CD4-positive, alpha-beta T cell (primary cell): ENCODE measurements around the gene LRG1. TPM values are rescaled to one million over a fixed set of nuclear protein-coding genes. Genes with fewer than 3 reads are reported as not detected.

Experiments used
- ATAC-seq: fragments of 200-7000 bp; cut with Tn5 transposase; one replicate; pipeline ENCODE4 v1.10.0; 2022; ENCODE audit warnings: mild to moderate bottlenecking; ENCODE audit not compliant: poor library complexity
- CTCF ChIA-PET: fragments of 350-600 bp; sonication (Branson Sonifier 250); formaldehyde crosslinking; loops from one replicate; lab custom pipeline; 2021; ENCODE audit warnings: antibody characterized with exemption, inconsistent platforms; lab: Charles Lee
- POLR2A ChIA-PET: fragments of 350-600 bp; sonication (Branson Sonifier 250); formaldehyde crosslinking; loops from one replicate; lab custom pipeline; 2021; ENCODE audit warnings: antibody characterized with exemption, inconsistent platforms; lab: Charles Lee
- DNase-seq, 14 experiments: peaks; one replicate each; pipeline ENCODE4 v3.0.0-alpha.2; 2013 to 2020; ENCODE audit warnings: mixed read lengths in 2 of 14
- H3K27ac ChIP-seq, 2 donors: one replicate each; pipeline versions ENCODE4 v1.5.1 to v1.7.0; 2013; ENCODE audit warnings: low read length in 2 of 2, low read depth in 1 of 2, mild to moderate bottlenecking in 1 of 2
- H3K27me3 ChIP-seq, 2 experiments: 1 replicate in 1 of 2; 2 replicates in 1 of 2; pipeline versions ENCODE4 v1.6.1 to v1.7.0; 2013; ENCODE audit warnings: low read length in 2 of 2, control low read depth in 1 of 2, mild to moderate bottlenecking in 1 of 2, moderate library complexity in 1 of 2; ENCODE audit not compliant: insufficient read depth in 2 of 2, control insufficient read depth in 1 of 2
- H3K36me3 ChIP-seq: one replicate; pipeline ENCODE4 v1.6.1; 2013; ENCODE audit warnings: low read length, control low read depth; ENCODE audit not compliant: insufficient read depth
- H3K4me1 ChIP-seq: one replicate; pipeline ENCODE4 v1.6.1; 2013; ENCODE audit warnings: low read length, control low read depth; ENCODE audit not compliant: insufficient read depth
- H3K4me3 ChIP-seq: one replicate; pipeline ENCODE4 v1.5.1; 2013; ENCODE audit warnings: mild to moderate bottlenecking, low read length, moderate library complexity
- H3K9me3 ChIP-seq, 2 experiments: 1 replicate in 1 of 2; 2 replicates in 1 of 2; pipeline versions ENCODE4 v1.6.1 to v1.7.0; 2013; ENCODE audit warnings: low read length in 2 of 2, mild to moderate bottlenecking in 2 of 2, control low read depth in 1 of 2, moderate library complexity in 1 of 2; ENCODE audit not compliant: control insufficient read depth in 1 of 2, insufficient read depth in 1 of 2
- H3K27ac Mint-ChIP-seq: one replicate; pipeline ENCODE4 v1.8.0; 2020; ENCODE audit warnings: mixed read lengths
- H3K27me3 Mint-ChIP-seq: one replicate; pipeline ENCODE4 v1.8.0; 2021; ENCODE audit warnings: mixed read lengths
- H3K36me3 Mint-ChIP-seq: one replicate; pipeline ENCODE4 v1.8.0; 2021; ENCODE audit warnings: low read depth, mixed read lengths
- H3K4me1 Mint-ChIP-seq: one replicate; pipeline ENCODE4 v1.8.0; 2021; ENCODE audit warnings: low read depth, mixed read lengths
- H3K4me3 Mint-ChIP-seq: one replicate; pipeline ENCODE4 v1.8.0; 2020; ENCODE audit warnings: mild to moderate bottlenecking, mixed read lengths
- H3K9me3 Mint-ChIP-seq: one replicate; pipeline ENCODE4 v1.8.0; 2020; ENCODE audit warnings: mixed read lengths
- intact Hi-C, 2 experiments: fragments of 100-400 bp; cut with DNase I in 1 of 2; cut with micrococcal nuclease in 1 of 2; formaldehyde crosslinking; loops; one replicate each; pipeline versions ENCODE4 v1.15.1 to v1.9.0; 2023 to 2025; cut with DNase I, micrococcal nuclease
- total RNA-seq, 174 experiments: library from RNA in 2 of 174; stranded (reverse) in 2 of 174; gene quantifications; one replicate each; pipeline ENCODE4 v1.2.3 and lab custom pipeline; 2021 to 2026
- TF ChIP-seq, protein P1 (sequence below): fragments of 200-600 bp; IDR thresholded peaks from one replicate; pipeline ENCODE4 v1.8.0; 2022; ENCODE audit warnings: antibody characterized with exemption, mild to moderate bottlenecking

LRG1 gene
- total RNA-seq, 2 experiments from 2014 or later = not detected

DNA sequence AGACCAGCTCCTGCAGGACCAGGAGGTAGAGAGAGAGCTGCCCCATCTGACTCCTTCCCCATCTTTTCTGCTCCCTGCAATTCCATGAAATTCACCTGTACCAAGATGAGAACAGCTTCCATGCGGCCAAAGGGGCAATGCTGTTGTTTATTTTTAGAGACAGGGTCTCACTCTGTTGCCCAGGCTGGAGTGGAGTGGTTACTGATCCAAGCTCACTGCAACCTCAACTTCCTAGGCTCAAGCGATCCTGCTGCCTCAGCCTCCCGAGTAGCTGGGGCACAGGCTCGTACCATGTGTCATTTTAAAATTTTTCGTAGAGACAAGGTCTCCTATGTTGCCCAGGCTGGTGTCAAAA lies 18.0 kb downstream of the LRG1 start:
- H3K27ac Mint-ChIP-seq = no peak overlapping the region
- no peaks in the 10 kb centered on the region for H3K4me1 Mint-ChIP-seq
- no peak for ATAC-seq
- Histone ChIP-seq H3K4me3 (no peak overlapping the region), H3K27ac (no peak overlapping the region), H3K27me3 (no peaks in the 10 kb centered on the region), H3K9me3 (peaks cover 0 to 12% of the 10 kb centered on the region in 2 experiments), H3K4me1 (no peaks in the 10 kb centered on the region), H3K36me3 (no peaks in the 10 kb centered on the region)
- TF ChIP-seq, protein P1, sequence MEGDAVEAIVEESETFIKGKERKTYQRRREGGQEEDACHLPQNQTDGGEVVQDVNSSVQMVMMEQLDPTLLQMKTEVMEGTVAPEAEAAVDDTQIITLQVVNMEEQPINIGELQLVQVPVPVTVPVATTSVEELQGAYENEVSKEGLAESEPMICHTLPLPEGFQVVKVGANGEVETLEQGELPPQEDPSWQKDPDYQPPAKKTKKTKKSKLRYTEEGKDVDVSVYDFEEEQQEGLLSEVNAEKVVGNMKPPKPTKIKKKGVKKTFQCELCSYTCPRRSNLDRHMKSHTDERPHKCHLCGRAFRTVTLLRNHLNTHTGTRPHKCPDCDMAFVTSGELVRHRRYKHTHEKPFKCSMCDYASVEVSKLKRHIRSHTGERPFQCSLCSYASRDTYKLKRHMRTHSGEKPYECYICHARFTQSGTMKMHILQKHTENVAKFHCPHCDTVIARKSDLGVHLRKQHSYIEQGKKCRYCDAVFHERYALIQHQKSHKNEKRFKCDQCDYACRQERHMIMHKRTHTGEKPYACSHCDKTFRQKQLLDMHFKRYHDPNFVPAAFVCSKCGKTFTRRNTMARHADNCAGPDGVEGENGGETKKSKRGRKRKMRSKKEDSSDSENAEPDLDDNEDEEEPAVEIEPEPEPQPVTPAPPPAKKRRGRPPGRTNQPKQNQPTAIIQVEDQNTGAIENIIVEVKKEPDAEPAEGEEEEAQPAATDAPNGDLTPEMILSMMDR = no peak
- intact Hi-C loops = no loop called here
- H3K27me3 Mint-ChIP-seq = no peaks in the 10 kb centered on the region
- DNase-seq = no peak
- CTCF ChIA-PET = no interaction called here
- no peak overlapping the region for H3K4me3 Mint-ChIP-seq
- no peaks in the 10 kb centered on the region for H3K9me3 Mint-ChIP-seq
- no peaks in the 10 kb centered on the region for H3K36me3 Mint-ChIP-seq
- POLR2A ChIA-PET = no interaction called here

DNA sequence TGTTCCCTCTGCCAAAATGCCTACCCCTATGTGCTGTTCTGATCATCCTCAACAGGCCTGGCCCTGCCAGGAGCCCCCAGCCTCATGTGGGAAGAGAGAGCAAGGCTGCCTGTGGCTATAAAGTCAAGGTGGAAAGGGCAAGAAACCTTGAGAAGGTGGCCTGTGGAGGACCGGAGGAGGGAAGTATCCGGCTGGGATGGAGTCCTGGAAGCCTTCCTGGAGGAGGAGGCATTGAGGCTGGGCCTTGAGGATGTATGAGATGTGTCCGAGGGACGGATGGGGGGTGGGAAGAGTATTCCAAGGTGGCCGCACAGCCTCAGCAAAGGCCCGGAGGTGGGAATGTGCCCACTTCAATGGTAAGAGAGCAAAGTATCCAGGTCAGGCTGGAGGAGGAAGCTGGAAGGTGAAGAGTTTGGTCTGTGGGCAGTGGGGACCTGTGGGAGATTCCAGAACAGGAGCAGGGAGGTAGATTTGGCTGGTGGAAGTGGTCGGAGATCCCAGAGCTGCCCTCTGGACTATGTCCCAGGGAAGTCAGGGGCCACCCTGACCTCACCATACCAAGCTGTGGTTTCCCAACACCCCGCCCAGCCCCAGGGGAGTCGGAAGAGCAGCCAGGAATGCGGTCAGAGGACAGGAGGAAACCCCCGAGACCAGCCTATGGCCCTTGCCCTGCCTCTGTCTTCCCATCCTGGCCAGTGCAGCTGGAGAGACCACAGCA lies 18.5 kb downstream of the LRG1 start:
- TF ChIP-seq, protein P1 = no peak
- Mint-ChIP-seq H3K36me3 (no peaks in the 10 kb centered on the region), H3K4me3 (no peak overlapping the region), H3K4me1 (no peaks in the 10 kb centered on the region), H3K27me3 (no peaks in the 10 kb centered on the region), H3K27ac (no peak overlapping the region), H3K9me3 (no peaks in the 10 kb centered on the region)
- H3K4me3 ChIP-seq = no peak overlapping the region
- no peaks in the 10 kb centered on the region for H3K36me3 ChIP-seq
- no peaks in the 10 kb centered on the region for H3K27me3 ChIP-seq
- POLR2A ChIA-PET = no interaction called here
- ATAC-seq (no peak), DNase-seq (no peak)
- peaks cover 0 to 12% of the 10 kb centered on the region in 2 experiments for H3K9me3 ChIP-seq
- no peaks in the 10 kb centered on the region for H3K4me1 ChIP-seq
- CTCF ChIA-PET = interaction anchor here (0.7 kb wide), 1 partner anchor 33 kb away, joined by 3 read pairs; no protein-coding TSS in a partner anchor
- no peak overlapping the region for H3K27ac ChIP-seq
- intact Hi-C loops = no loop called here

DNA sequence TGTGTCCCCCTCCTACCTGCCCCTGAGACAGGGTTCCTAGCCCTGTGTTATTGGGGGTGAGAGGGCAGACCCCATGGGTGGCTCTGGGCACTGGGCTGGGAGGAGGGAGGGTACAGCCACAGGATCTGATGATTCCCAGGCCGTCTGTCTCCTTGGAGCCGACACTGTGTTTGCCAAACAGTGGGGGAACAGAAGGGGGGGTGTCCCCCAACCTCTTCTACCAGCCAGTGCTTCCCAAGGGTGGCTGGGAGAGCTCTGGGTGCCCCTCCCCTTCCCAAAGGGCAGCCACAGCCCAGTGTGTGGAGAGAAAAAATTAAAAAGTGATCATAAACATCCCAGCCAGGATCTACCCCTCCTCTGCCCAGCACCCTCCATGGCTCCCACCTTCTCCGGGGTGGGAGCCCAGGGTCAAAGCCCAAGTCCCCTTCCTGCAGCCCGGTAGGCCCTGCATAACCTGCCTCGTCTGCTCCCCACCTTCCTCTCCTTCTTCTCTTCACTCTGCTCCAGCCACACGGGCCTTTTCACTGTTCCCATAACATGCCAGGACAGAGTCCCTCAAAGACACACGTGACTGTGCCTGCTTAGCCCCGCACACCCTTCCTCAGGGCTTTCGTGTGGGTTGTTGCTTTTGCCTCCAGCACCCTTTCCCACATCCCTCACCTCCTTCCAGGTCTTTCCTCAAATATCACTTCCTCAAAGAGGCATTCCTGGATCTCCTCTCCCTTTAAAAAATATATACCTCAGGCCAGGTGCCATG lies 20.1 kb downstream of the LRG1 start:
- Mint-ChIP-seq H3K36me3 (no peaks in the 10 kb centered on the region), H3K9me3 (no peaks in the 10 kb centered on the region), H3K4me1 (no peaks in the 10 kb centered on the region), H3K27ac (no peak overlapping the region), H3K27me3 (no peaks in the 10 kb centered on the region), H3K4me3 (no peak overlapping the region)
- TF ChIP-seq, protein P1 = no peak
- H3K4me1 ChIP-seq = no peaks in the 10 kb centered on the region
- H3K4me3 ChIP-seq = no peak overlapping the region
- H3K27ac ChIP-seq = no peak overlapping the region
- H3K9me3 ChIP-seq = peaks cover 0 to 12% of the 10 kb centered on the region in 2 experiments
- DNase-seq = no peak
- H3K27me3 ChIP-seq = no peaks in the 10 kb centered on the region
- H3K36me3 ChIP-seq = no peaks in the 10 kb centered on the region
- intact Hi-C loops = no loop called here
- ChIA-PET CTCF (no interaction called here), POLR2A (no interaction called here)
- no peak for ATAC-seq
